Heart right ventricle (tissue), 16 donors: ENCODE measurements around the gene PCDHB14. TPM values are rescaled to one million over a fixed set of nuclear protein-coding genes. Genes with fewer than 3 reads are reported as not detected.
"Not testable (repeated sequence)": the region's sequence is repeated elsewhere in the genome, so short reads cannot be mapped to it uniquely, and the experiment has no call there.

Source experiments
- ATAC-seq, 8 donors: fragments of 200-7000 bp; cut with Tn5 transposase; one replicate each; pipeline ENCODE4 v1.9.1; 2020; ENCODE audit warnings: mild to moderate bottlenecking in 8 of 8, moderate library complexity in 8 of 8, moderate number of reproducible peaks in 1 of 8
- DNase-seq, 2 donors: peaks; one replicate each; pipeline ENCODE4 v3.0.0-alpha.2; 2020
- H3K27ac ChIP-seq, 10 donors: fragments of 200-600 bp; sonication (generic) in 2 of 10; one replicate each; pipeline versions ENCODE4 v1.5.0 to v1.8.0; 2020 to 2022; ENCODE audit warnings: mild to moderate bottlenecking in 3 of 10
- H3K27me3 ChIP-seq, 7 donors: fragments of 200-600 bp; one replicate each; pipeline ENCODE4 v1.8.0; 2021 to 2022; ENCODE audit warnings: mild to moderate bottlenecking in 2 of 7
- H3K36me3 ChIP-seq, 9 donors: fragments of 200-600 bp; sonication (generic) in 1 of 9; one replicate each; pipeline versions ENCODE4 v1.5.0 to v1.8.0; 2020 to 2022; ENCODE audit warnings: mild to moderate bottlenecking in 2 of 9
- H3K4me1 ChIP-seq, 9 donors: fragments of 200-600 bp; sonication (generic) in 1 of 9; one replicate each; pipeline versions ENCODE4 v1.5.0 to v1.8.0; 2020 to 2022; ENCODE audit warnings: mild to moderate bottlenecking in 4 of 9
- H3K4me3 ChIP-seq, 10 donors: fragments of 200-600 bp; sonication (generic) in 2 of 10; one replicate each; pipeline versions ENCODE4 v1.5.0 to v1.8.0; 2020 to 2022; ENCODE audit warnings: mild to moderate bottlenecking in 7 of 10, moderate library complexity in 2 of 10
- H3K9me3 ChIP-seq, 11 donors: fragments of 200-600 bp in 10 of 11; sonication (generic) in 2 of 11; one replicate each; pipeline versions ENCODE4 v1.5.0 to v1.8.0; 2013 to 2022; ENCODE audit warnings: mild to moderate bottlenecking in 2 of 11, control low read depth in 1 of 11, moderate library complexity in 1 of 11
- WGBS, 2 donors: extraction: QIAGEN DNeasy Blood & Tissue Kit; methylation state at CpG; one replicate each; pipeline ENCODE4 v1.1.7; 2013; ENCODE audit warnings: inconsistent platforms in 1 of 2; 5-methylcytosine and 5-hydroxymethylcytosine counted together
- intact Hi-C, 10 donors: fragments of 100-400 bp; cut with DNase I; formaldehyde crosslinking; loops; one replicate each; pipeline versions ENCODE4 v1.11.1 to v1.14.2; 2022
- polyA plus RNA-seq, 2 donors: library from polyadenylated mRNA; stranded (reverse); fragments of 200-250 nt; gene quantifications; one replicate each; pipeline ENCODE4 v1.2.3, GENCODE V29; 2013
- total RNA-seq, 10 donors: library from RNA; stranded (reverse); fragmentation: NEBNext Ultra II Directional in 3 of 10; extraction: Animal tissue kit (Norgen Biotek cat#: 25700) in 3 of 10; gene quantifications; one replicate each; pipeline versions ENCODE4 v1.2.1 to v1.2.4, GENCODE V29; 2021 to 2023
- TF ChIP-seq, protein P1 (sequence below), 9 donors: fragments of 200-600 bp; sonication (generic) in 2 of 9; IDR thresholded peaks; one replicate each; pipeline versions ENCODE4 v1.5.0 to v1.8.0; 2021 to 2022; ENCODE audit warnings: antibody characterized with exemption in 9 of 9, mild to moderate bottlenecking in 5 of 9, moderate library complexity in 1 of 9
- donor health status: Arrhythmogenic right ventricular cardiomyopathy.
- donor health status: ischemic (EF 13 %, LVEDD 7.1; RV severe dilation, severe dysfunction).
- donor health status: healthy with polysubstance abuse.
- donor health status: DM: no; HTN: yes; CAD: no.
- donor health status: DM: no; HTN: no; CAD: no.
- donor health status: ischemic (EF 25% LVEDD 6.9; RV normal size, moderate dysfunction).
- donor health status: ischemic (EF 25% LVEDD 5.7; RV mildly dilated, moderate dysfunction).
- donor health status: healthy.
- donor health status: DM: yes; HTN: yes; CAD: no.
- donor health status: Ischemic cardiomyopathy.
- donor health status: ischemic (EF 35%, LVEDD 5.7; RV mildly dilated, moderate dysfunction).
- donor health status: nonischemic (EF 11% LVEDD 7.7; RV severe dilation, severe dysfunction).
- donor health status: DM: yes; HTN: yes; CAD: no.
- donor health status: PGD.
- donor health status: ischemic (EF 29% LVEDD 5.4; RV normal size, mild dysfunction).
- donor health status: nonischemic (EF 23%, LVEDD 6.1; RV moderate dilation, normal function).

PCDHB14 gene
- total and polyA plus RNA-seq, 12 donors: 1.2 to 9.0 (median 3.8) TPM

DNA sequence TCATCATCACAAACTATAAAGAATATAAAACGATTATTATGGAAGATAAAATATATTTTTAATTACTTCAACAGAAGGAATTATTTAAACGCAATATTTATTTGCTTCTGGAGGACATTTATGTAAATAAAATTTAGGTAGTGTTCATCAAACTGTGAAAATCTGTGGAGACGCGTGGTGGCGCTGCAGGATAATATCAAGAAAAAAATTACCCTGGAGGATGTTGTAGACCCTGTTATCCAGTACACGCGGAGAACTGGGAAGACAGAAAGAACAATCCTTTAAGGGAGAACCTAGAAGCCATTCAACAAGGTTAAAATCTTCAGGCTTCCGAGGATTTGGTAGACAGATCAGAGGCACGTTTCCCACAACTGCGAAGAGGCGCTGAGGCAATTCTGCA lies 14.7 kb upstream of the PCDHB14 start, which contains the start of gene PCDHB12:
PCDHB12 (plus strand) TSS at position 242 of the 400 bp plus-strand sequence. CDS start 189 bp downstream, outside the sequence.
- Histone ChIP-seq H3K4me1 (peaks cover 0 to 1% (median 0%) of the 10 kb centered on the region in 9 donors), H3K27me3 (peaks cover 0 to 51% (median 15%) of the 10 kb centered on the region in 7 donors), H3K27ac (no peak within 1 kb of the TSS), H3K9me3 (peaks cover 0 to 99% (median 39%) of the 10 kb centered on the region in 11 donors), H3K36me3 (peaks cover 0 to 33% (median 0%) of the 10 kb centered on the region in 9 donors), H3K4me3 (peak within 1 kb of the TSS in 6 of 10 donors; percentile 12 to 34 (median 26))
- WGBS, 2 donors: 18% methylated on average over 11 of the region's 11 CpGs
- intact Hi-C loops: loop anchor here in 1 of 10 donors (10.0 kb wide), 1 partner anchor 116 kb away; the partner anchor contains the start of gene TAF7
- ATAC-seq (no peak), DNase-seq (no peak)
- TF ChIP-seq, protein P1, sequence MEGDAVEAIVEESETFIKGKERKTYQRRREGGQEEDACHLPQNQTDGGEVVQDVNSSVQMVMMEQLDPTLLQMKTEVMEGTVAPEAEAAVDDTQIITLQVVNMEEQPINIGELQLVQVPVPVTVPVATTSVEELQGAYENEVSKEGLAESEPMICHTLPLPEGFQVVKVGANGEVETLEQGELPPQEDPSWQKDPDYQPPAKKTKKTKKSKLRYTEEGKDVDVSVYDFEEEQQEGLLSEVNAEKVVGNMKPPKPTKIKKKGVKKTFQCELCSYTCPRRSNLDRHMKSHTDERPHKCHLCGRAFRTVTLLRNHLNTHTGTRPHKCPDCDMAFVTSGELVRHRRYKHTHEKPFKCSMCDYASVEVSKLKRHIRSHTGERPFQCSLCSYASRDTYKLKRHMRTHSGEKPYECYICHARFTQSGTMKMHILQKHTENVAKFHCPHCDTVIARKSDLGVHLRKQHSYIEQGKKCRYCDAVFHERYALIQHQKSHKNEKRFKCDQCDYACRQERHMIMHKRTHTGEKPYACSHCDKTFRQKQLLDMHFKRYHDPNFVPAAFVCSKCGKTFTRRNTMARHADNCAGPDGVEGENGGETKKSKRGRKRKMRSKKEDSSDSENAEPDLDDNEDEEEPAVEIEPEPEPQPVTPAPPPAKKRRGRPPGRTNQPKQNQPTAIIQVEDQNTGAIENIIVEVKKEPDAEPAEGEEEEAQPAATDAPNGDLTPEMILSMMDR (IDR thresholded peaks at IDR 0.05): peak in 7 of 9 donors; percentile 21 to 50 (median 32)

DNA sequence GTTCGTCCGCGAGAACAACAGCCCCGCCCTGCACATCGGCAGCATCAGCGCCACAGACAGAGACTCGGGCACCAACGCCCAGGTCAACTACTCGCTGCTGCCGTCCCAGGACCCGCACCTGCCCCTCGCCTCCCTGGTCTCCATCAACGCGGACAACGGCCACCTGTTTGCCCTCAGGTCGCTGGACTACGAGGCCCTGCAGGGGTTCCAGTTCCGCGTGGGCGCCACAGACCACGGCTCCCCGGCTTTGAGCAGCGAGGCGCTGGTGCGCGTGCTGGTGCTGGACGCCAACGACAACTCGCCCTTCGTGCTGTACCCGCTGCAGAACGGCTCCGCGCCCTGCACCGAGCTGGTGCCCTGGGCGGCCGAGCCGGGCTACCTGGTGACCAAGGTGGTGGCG lies 12.9 kb upstream of the PCDHB14 start:
- not testable (repeated sequence) for ATAC-seq, H3K27ac ChIP-seq, DNase-seq, H3K4me3 ChIP-seq, H3K4me1 ChIP-seq
- intact Hi-C loops: loop anchor here in 4 of 10 donors (10.0 kb wide), 2 partner anchors 205 to 355 kb away; partner anchors contain the start of genes PCDHGA10 (in 1 of the 4) and PCDHGB7 (in 1 of the 4)
- H3K36me3 ChIP-seq: peaks cover 0 to 17% (median 0%) of the 10 kb centered on the region in 9 donors
- 31 to 32% methylated on average over 34 to 39 of the region's 39 CpGs for WGBS, 2 donors
- peaks cover 0 to 40% (median 13%) of the 10 kb centered on the region in 7 donors for H3K27me3 ChIP-seq
- peaks cover 0 to 95% (median 37%) of the 10 kb centered on the region in 11 donors for H3K9me3 ChIP-seq

DNA sequence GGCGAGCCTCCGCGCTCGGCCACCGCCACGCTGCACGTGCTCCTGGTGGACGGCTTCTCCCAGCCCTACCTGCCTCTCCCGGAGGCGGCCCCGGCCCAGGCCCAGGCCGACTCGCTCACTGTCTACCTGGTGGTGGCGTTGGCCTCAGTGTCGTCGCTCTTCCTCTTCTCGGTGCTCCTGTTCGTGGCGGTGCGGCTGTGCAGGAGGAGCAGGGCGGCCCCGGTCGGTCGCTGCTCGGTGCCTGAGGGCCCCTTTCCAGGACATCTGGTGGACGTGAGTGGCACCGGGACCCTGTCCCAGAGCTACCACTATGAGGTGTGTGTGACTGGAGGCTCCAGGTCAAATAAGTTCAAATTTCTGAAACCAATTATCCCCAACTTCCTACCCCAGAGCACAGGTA lies 12.3 kb upstream of the PCDHB14 start:
- intact Hi-C loops: loop anchor here in 4 of 10 donors (10.0 kb wide), 2 partner anchors 204 to 354 kb away; partner anchors contain the start of genes PCDHGA10 (in 1 of the 4) and PCDHGB7 (in 1 of the 4)
- H3K9me3 ChIP-seq: peaks cover 0 to 93% (median 34%) of the 10 kb centered on the region in 11 donors
- H3K27me3 ChIP-seq: peaks cover 0 to 36% (median 13%) of the 10 kb centered on the region in 7 donors
- peaks cover 0 to 11% (median 0%) of the 10 kb centered on the region in 9 donors for H3K36me3 ChIP-seq
- not testable (repeated sequence) for DNase-seq, ATAC-seq, H3K4me1 ChIP-seq, H3K27ac ChIP-seq, H3K4me3 ChIP-seq
- WGBS, 2 donors: 21 to 27% methylated on average over 16 to 21 of the region's 27 CpGs

DNA sequence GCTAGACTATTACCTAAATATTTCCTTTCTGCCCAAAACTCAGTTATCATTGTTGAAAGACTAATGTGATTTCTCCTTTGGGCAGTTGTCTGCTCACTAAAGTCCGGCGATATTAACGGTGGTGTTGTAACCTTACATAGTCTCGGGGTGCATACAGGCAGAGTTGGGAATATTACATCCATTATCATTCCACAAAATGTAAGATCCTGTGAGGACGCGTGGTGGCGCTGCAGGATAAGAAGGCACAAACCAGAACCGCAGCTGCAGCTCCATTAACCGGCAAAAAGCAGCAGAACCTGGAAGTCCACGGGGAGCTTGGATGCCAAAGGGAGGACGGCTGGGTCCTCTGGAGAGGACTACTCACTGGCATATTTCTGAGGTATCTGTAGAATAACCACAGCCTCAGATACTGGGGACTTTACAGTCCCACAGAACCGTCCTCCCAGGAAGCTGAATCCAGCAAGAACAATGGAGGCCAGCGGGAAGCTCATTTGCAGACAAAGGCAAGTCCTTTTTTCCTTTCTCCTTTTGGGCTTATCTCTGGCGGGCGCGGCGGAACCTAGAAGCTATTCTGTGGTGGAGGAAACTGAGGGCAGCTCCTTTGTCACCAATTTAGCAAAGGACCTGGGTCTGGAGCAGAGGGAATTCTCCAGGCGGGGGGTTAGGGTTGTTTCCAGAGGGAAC lies 9.3 kb upstream of the PCDHB14 start, which contains the start of gene PCDHB13:
PCDHB13 (plus strand) TSS at position 264 of the 684 bp plus-strand sequence; CDS start at position 469, 205 bp downstream.
- TF ChIP-seq, protein P1 (IDR thresholded peaks at IDR 0.05): peak in 8 of 9 donors; percentile 13 to 61 (median 47)
- peaks cover 0 to 18% (median 0%) of the 10 kb centered on the region in 9 donors for H3K36me3 ChIP-seq
- ATAC-seq (peak; percentile 49 to 91 (median 81)), DNase-seq (peak; percentile 42 to 58)
- peak within 1 kb of the TSS in 9 of 10 donors; percentile 16 to 46 (median 38) for H3K4me3 ChIP-seq
- not testable (repeated sequence) for H3K4me1 ChIP-seq
- 4 to 12% methylated on average over 13 of the region's 18 CpGs for WGBS, 2 donors
- H3K9me3 ChIP-seq: peaks cover 0 to 93% (median 53%) of the 10 kb centered on the region in 11 donors
- intact Hi-C loops: loop anchor here in 4 of 10 donors (10.0 kb wide), 2 partner anchors 201 to 351 kb away; partner anchors contain the start of genes PCDHGA10 (in 1 of the 4) and PCDHGB7 (in 1 of the 4)
- peak within 1 kb of the TSS in 1 of 10 donors; percentile 34 for H3K27ac ChIP-seq
- H3K27me3 ChIP-seq: peaks cover 0 to 32% (median 10%) of the 10 kb centered on the region in 7 donors

DNA sequence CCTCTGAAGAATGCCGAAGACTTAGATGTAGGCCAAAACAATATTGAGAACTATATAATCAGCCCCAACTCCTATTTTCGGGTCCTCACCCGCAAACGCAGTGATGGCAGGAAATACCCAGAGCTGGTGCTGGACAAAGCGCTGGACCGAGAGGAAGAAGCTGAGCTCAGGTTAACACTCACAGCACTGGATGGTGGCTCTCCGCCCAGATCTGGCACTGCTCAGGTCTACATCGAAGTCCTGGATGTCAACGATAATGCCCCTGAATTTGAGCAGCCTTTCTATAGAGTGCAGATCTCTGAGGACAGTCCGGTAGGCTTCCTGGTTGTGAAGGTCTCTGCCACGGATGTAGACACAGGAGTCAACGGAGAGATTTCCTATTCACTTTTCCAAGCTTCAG lies 8.6 kb upstream of the PCDHB14 start:
- Histone ChIP-seq H3K4me3 (peak overlapping the region in 2 of 10 donors; percentile 5 to 20), H3K36me3 (peaks cover 0 to 26% (median 0%) of the 10 kb centered on the region in 9 donors), H3K9me3 (peaks cover 0 to 93% (median 46%) of the 10 kb centered on the region in 11 donors), H3K27me3 (peaks cover 0 to 25% (median 5%) of the 10 kb centered on the region in 7 donors)
- H3K4me1 ChIP-seq, H3K27ac ChIP-seq, DNase-seq: not testable (repeated sequence)
- intact Hi-C loops: loop anchor here in 4 of 10 donors (10.0 kb wide), 2 partner anchors 200 to 350 kb away; partner anchors contain the start of genes PCDHGA10 (in 1 of the 4) and PCDHGB7 (in 1 of the 4)
- ATAC-seq: peak in 2 of 8 donors; percentile 39 to 44
- WGBS, 2 donors: 50 to 51% methylated on average over 10 of the region's 12 CpGs

DNA sequence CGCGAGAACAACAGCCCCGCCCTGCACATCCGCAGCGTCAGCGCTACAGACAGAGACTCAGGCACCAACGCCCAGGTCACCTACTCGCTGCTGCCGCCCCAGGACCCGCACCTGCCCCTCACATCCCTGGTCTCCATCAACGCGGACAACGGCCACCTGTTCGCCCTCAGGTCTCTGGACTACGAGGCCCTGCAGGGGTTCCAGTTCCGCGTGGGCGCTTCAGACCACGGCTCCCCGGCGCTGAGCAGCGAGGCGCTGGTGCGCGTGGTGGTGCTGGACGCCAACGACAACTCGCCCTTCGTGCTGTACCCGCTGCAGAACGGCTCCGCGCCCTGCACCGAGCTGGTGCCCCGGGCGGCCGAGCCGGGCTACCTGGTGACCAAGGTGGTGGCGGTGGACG lies 7.6 kb upstream of the PCDHB14 start:
- Histone ChIP-seq H3K36me3 (peaks cover 0 to 29% (median 0%) of the 10 kb centered on the region in 9 donors), H3K27me3 (peaks cover 0 to 19% (median 4%) of the 10 kb centered on the region in 7 donors), H3K9me3 (peaks cover 0 to 93% (median 45%) of the 10 kb centered on the region in 11 donors)
- not testable (repeated sequence) for H3K27ac ChIP-seq, H3K4me3 ChIP-seq, H3K4me1 ChIP-seq, ATAC-seq, DNase-seq
- intact Hi-C loops: loop anchor here in 4 of 10 donors (10.0 kb wide), 2 partner anchors 199 to 349 kb away; partner anchors contain the start of genes PCDHGA10 (in 1 of the 4) and PCDHGB7 (in 1 of the 4)
- 31% methylated on average over 28 to 34 of the region's 40 CpGs for WGBS, 2 donors

DNA sequence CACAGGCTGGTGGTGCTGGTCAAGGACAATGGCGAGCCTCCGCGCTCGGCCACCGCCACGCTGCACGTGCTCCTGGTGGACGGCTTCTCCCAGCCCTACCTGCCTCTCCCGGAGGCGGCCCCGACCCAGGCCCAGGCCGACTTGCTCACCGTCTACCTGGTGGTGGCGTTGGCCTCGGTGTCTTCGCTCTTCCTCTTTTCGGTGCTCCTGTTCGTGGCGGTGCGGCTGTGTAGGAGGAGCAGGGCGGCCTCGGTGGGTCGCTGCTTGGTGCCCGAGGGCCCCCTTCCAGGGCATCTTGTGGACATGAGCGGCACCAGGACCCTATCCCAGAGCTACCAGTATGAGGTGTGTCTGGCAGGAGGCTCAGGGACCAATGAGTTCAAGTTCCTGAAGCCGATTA lies 7.1 kb upstream of the PCDHB14 start:
- H3K9me3 ChIP-seq: peaks cover 0 to 94% (median 50%) of the 10 kb centered on the region in 11 donors
- not testable (repeated sequence) for H3K27ac ChIP-seq, H3K4me3 ChIP-seq, ATAC-seq, DNase-seq, H3K4me1 ChIP-seq
- H3K36me3 ChIP-seq: peaks cover 0 to 29% (median 0%) of the 10 kb centered on the region in 9 donors
- peaks cover 0 to 16% (median under 1%) of the 10 kb centered on the region in 7 donors for H3K27me3 ChIP-seq
- 24 to 34% methylated on average over 18 to 21 of the region's 26 CpGs for WGBS, 2 donors
- intact Hi-C loops: loop anchor here in 4 of 10 donors (10.0 kb wide), 2 partner anchors 199 to 349 kb away; partner anchors contain the start of genes PCDHGA10 (in 1 of the 4) and PCDHGB7 (in 1 of the 4)

DNA sequence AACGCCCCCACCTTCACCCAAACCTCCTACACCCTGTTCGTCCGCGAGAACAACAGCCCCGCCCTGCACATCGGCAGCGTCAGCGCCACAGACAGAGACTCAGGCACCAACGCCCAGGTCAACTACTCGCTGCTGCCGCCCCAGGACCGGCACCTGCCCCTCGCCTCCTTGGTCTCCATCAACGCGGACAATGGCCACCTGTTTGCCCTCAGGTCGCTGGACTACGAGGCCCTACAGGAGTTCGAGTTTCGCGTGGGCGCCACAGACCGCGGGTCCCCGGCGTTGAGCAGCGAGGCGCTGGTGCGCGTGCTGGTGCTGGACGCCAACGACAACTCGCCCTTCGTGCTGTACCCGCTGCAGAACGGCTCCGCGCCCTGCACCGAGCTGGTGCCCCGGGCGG lies 1.7 kb downstream of the PCDHB14 start:
- intact Hi-C loops: loop anchor here in 3 of 10 donors (5.0 to 10.0 kb wide), 3 partner anchors 90 to 342 kb away; no protein-coding TSS in a partner anchor
- WGBS, 2 donors: 20% methylated on average over 32 to 34 of the region's 40 CpGs
- Histone ChIP-seq H3K27me3 (peaks cover 0 to 13% (median 0%) of the 10 kb centered on the region in 7 donors), H3K9me3 (peaks cover 0 to 94% (median 59%) of the 10 kb centered on the region in 11 donors)
- not testable (repeated sequence) for DNase-seq, H3K4me1 ChIP-seq, H3K4me3 ChIP-seq, H3K36me3 ChIP-seq, H3K27ac ChIP-seq, ATAC-seq
